SH-SY5Y (cell line): ENCODE measurements around the gene MARCHF3.

Experiments used
- GATA2 ChIP-seq: IDR thresholded peaks from 2 replicates; pipeline ENCODE4 v1.6.1; 2011; ENCODE audit warnings: mild to moderate bottlenecking, low read depth, low read length
- GATA3 ChIP-seq: IDR thresholded peaks from 2 replicates; pipeline ENCODE4 v1.6.1; 2011; ENCODE audit warnings: low read depth, mild to moderate bottlenecking, low read length, moderate library complexity

The MARCHF3 gene

GRCh38 chr5:126836778-126837177 is 193.6 kb downstream of the MARCHF3 start:
- TF ChIP-seq GATA2 (no peak), GATA3 (no peak)

GRCh38 chr5:126831156-126831555 is 199.2 kb downstream of the MARCHF3 start:
- TF ChIP-seq GATA2, result no peak
- no peak for TF ChIP-seq GATA3

GRCh38 chr5:126830061-126830460 is 200.3 kb downstream of the MARCHF3 start:
- TF ChIP-seq GATA2 (no peak), GATA3 (no peak)

GRCh38 chr5:126829098-126829497 is 201.3 kb downstream of the MARCHF3 start:
- TF ChIP-seq GATA3 (no peak), GATA2 (no peak)

GRCh38 chr5:126826619-126827215 is 203.6 kb downstream of the MARCHF3 start:
- TF ChIP-seq GATA3, result no peak
- no peak for TF ChIP-seq GATA2

GRCh38 chr5:126819253-126819652 is 211.1 kb downstream of the MARCHF3 start:
- TF ChIP-seq GATA3 (no peak), GATA2 (no peak)

- TF ChIP-seq GATA3, result no peak
- no peak for TF ChIP-seq GATA2
Measured at GRCh38 chr5:126818736-126819135, 211.6 kb downstream of the MARCHF3 start.
